Myocyte (in vitro differentiated cells): Measurements from ENCODE around the gene RANBP3. TPM values are rescaled to one million over a fixed set of nuclear protein-coding genes. Genes with fewer than 3 reads are reported as not detected.
"Not testable (repeated sequence)": the region's sequence is repeated elsewhere in the genome, so short reads cannot be mapped to it uniquely, and the experiment has no call there.

Experiments
- DNase-seq: peaks from one replicate; pipeline ENCODE4 v3.0.0-alpha.2; 2012; ENCODE audit warnings: low read depth
- total RNA-seq: library from RNA; depleted of rRNA; stranded (reverse); fragments of >200 nt; gene quantifications from 2 replicates; pipeline ENCODE4 v1.2.3, GENCODE V29; 2014

Gene RANBP3
- total RNA-seq, 1 donor from 2014 or later, result 50.3 TPM

DNA sequence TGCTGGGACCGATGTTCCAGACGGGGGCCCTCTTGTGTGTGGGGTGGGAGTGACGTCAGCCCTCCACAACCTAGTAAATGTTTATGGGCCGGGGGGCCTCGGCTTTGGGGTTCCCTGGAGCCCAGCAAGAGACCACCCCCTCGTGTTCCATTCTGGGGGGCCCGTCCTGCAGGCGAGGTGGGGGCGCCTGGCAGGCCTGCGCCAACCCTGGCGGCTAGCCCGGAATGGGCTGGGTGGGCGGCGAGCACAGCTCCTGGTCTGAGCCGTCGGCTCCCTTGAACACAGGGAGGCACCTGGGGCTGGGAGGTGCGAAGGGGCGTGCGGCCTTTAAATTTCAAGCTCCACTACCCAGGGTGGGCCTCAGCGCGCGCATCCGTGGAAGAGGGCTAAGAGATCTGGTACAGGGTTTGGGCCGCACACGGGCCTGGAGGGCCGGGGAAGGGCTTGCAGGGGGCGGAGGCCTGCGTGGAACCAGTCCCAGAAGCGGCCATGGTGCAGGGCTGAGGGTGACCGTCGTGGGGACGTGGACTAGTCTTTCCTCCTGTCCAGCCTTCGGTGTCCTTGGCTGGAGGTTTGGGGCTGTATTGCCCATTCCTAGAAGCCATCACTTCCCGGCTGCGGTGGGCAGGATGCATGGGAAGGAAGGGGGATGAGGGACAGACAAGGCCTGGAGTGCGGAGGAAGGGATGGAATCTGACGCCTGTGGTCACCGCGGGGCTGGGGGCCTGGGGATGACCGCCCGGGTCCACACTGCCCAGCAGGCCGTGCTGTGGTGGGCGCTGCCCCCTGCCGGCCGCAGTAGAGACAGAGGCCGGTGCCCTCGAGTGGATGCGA, 85.8 kb downstream of the RANBP3 start:
- peak; percentile 48 for DNase-seq

DNA sequence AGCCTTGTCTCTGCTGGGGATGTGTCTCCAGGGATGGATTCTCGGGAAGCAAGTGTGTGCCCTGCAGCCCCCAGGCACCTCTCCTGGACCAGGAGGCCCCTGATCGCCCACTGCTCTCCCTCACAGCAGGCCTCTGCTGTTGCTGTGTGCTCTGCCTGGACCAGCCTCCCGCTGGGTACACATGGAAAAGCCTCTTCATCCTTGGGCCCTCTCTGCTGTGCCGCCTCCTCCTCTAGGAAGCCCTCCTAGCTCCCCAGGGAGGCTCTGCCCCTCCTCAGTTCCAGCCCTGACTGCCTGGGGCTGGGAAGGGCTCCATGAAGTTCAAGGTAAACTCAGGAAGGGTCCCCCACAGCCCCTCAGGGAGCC, 86.4 kb downstream of the RANBP3 start:
- no peak for DNase-seq

- DNase-seq, result no peak
Observed at GRCh38 chr19:5890099-5890498, 87.8 kb downstream of the RANBP3 start.

DNA sequence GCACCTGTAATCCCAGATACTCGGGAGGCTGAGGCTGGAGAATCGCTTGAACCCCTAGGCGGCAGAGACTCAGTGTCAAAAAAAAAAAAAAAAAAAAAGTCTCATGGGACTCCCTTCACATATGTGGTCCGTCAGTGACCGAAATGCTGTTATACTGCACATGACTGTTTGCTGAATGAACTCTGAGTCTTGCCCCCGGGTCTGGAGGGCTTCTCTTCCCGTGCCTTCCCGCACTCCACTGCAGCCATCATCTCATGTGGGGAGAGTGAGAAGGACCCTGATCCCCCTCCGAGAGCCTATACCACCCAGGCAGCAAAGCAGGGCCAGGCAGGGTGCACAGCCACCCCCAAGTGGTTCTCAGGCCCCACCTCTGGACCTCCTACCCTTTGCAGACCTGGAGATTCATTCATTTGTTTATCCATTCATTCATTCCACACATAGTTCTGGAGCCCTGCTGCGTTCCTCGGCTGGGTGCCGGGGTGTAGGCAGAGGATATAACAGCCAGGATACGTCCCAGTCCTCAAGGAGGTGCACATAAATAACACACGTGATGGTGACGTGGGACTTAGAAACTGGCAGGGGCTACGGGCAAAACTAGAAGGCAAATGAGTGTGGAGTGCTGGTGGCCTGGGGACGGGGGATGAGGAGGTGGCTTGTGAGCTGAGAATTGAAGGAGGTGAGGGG, 88.5 kb downstream of the RANBP3 start:
- no peak for DNase-seq

DNA sequence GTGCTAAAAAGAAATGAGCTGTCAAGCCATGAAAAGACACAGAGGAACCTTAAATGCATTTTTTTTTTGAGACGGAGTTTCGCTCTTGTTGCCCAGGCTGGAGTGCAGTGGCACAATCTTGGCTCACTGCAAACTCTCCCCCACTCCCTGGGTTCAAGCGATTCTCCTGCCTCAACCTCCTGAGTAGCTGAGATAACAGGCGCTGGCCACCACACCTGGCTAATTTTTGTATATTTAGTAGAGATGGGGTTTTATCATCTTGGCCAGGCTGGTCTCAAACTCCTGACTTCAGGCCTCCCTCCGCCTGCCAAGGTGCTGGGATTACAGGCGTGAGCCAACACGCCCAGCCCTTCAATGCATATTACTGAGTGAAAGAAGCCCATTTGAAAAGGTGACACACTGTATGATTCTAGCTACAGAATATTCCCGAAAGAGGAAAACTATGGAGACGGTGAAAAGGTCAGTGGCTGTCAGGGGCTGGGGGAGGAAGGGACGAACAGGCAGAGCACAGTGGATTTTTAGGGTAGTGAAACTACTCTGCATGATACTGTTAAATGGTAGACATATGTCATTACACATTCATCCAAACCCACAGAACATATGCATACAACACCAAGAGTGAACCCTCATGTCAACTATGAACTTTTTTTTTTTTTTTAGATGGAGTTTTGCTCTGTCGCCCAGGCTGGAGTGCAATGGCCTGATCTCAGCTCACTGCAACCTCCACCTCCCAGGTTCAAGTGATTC, 93.7 kb downstream of the RANBP3 start:
- not testable (repeated sequence) for DNase-seq

DNA sequence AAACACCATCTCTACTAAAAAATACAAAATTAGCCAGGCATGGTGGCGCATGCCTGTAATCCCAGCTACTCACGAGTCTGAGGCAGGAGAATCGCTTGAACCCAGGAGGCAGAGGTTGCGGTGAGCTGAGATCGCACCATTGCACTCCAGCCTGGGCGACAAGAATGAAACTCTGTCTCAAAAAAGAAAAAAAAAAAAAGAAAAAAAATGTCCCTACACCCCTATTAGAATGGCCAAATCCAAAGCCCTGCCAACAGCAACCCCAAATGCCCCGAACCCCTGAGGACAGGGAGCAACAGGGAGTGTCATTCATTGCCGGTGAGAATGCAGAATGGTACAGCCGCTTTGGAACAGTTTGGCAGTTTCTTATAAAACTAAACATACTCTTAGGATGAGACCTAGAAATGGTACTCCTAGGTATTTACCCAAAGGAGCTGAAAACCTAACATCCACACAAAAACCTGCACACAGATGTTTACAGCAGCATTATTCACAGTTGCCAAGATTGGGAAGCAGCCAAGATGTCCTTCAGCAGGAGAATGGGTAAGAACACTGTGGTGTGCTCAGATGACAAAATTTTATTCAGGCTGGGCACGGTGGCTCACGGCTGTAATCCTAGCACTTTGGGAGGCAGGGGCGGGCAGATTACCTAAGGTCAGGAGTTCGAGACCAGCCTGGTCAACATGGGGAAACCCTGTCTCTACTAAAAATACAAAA, 94.6 kb downstream of the RANBP3 start:
- DNase-seq, result not testable (repeated sequence)

DNA sequence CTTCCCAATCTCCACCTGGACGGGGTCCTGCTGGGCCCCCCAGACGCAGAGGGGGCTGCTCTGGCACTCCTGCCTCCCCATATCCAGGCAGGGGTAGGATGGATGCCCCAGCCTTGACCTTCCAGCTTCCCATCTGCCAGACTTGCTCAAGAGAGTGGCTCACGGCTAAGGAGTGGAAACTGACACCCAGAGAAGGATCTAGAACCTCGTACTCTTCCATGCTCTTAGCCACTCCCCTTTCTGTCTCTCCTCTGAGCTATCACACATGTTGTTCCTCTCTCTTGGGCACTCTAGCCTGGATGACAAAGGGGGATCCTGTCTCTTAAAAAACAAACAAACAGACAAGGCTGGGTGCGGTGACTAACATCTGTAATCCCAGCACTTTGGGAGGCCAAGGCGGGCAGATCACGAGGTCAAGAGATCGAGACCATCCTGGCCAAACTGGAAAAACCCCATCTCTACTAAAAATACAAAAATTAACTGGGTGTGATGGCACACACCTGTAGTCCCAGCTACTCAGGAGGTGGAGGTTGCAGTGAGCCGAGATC, 95.4 kb downstream of the RANBP3 start:
- no peak for DNase-seq

- DNase-seq, result no peak
Observed at GRCh38 chr19:5881543-5882299, 96.2 kb downstream of the RANBP3 start.

- peak; percentile 71 for DNase-seq
Observed at GRCh38 chr19:5880604-5881078, 97.3 kb downstream of the RANBP3 start.

GRCh38 chr19:5880196-5880595, 97.7 kb downstream of the RANBP3 start:
- no peak for DNase-seq

DNA sequence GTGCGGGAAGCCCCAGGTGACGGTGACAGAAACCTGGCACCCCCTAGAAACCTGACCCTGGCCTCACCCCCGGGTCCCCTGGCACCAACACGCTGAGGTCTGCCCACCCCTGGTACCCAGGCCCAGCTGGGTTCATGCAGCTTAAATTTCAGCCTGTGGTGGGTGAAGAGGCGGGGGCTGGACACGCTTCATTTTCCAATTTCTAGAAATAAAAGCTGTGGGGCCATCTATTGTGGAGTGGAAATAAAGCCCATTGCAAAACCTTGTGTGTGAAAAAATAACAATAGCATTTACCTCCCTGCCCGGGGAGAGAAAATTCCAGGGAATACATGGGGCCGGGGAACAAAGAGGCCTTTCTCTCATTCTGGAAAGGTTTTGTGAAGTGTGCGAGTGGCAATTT, 100.1 kb downstream of the RANBP3 start:
- no peak for DNase-seq

DNA sequence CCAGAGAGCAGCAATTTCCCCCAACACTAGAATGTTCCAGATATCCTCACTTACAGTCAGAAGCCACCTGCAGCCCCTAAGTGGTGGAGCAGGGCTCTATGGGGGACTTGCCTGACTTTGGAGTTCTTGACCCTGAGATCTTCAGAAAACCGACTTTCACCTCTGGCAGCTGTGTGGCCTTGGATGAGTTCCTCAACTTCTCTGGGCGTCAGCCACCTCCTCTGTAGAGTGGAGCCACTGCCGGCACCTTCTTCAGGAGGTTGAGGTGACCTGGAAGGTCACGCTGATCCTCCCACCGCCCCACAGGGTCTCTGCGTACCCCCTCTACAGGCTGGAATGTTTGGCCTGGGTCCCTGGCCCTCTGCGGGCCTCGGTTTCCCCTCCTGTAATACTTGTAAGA, 100.5 kb downstream of the RANBP3 start:
- DNase-seq, result no peak

- DNase-seq, result not testable (repeated sequence)
Observed at GRCh38 chr19:5874496-5874895, 103.4 kb downstream of the RANBP3 start.

DNA sequence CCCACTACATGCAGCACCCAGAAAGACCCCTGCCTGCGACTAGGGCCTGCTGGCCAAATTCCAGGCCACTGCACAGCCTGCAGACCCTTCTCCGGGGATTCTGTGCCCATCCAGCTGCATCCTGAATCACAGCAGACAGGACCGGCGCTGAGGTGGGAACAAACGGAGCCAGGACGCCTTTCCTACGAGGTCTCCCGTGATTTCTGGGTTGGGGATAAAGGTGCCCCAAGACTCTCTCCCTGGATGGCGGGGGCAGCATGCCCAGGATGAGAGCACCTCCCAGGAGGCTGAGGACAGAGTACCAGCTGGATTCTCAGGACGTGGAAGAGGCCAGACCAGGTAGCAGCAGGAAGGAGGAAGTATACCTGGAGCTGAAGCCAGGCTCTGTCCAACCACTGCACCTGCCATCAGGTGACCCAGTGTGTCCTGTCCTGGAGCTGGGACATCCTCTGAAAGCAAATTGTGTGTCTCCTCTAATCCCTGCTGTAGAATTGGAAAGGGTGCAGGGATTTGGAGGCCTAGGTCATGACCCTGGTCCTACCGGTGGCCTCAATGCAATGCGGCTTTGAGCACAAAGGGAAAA, 104.2 kb downstream of the RANBP3 start:
- DNase-seq, result no peak

DNA sequence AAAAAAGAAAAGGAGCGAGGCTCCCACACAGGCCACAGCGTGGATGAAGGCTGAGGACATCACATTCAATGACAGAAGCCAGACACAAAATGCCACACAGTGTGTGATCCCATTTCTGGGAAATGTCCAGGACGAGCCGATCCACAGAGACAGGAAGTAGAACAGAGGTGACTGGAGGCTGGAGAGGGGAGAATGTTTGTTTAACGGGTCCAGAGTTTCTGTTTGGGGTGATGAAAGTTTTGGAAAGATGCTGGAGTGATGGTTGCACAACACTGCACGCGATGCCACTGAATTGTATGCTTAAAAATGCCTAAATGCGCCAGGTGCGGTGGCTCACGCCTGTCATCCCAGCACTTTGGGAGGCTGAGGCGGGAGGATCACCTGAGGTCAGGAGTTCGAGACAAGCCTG, 107.0 kb downstream of the RANBP3 start:
- DNase-seq, result no peak

DNA sequence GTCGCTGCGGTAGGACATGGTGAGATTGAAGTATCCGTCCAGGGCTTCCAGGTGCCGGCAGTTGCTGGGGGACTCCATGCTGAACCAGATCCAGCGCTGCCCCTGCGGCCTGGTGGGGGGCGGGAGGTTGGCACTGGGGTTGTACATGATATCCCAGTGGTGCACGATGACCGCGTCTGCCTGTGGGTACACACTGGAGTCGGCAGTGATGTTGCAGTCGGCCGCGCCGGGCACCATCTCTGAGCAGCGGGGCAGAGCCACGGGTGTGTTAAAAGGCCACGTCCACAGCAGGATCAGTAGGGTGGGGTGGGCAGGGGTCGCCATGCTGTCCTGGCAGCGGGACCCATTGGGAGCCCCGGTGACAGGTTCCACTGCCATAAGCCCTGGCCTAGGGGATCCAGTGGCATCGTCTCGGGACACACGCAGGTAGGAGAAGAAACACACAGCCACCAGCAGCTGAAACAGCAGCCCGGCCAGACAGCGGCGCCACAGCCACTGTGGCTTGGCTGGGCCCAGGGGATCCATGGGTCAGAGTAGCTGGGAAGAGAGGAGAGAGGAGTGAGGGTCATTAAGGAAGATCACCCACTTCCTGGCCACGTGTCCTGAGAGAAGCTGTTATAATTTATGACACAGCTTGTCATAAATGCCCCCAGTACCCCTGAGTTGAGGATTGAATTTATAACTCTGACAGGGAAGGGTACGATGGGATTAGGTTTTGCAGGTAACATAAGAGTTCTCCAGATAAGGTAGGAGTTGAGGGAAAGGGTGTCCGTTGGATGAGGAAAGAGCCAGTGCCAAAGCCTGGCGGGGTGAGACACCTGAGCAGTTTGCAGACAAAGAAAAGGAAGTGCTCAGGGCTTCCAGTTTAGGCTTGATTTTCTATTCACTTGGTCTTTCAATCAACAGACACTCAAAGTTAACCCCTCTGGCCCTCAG, 110.5 kb downstream of the RANBP3 start:
- DNase-seq, result no peak
